ENCODE measurements around the gene MAP3K9.

Gene MAP3K9

GRCh38 chr14:70776197-70776596 lies 33.1 kb downstream of the MAP3K9 start:
- ATAC-seq (ENCODE audit: low read depth) (no peak), DNase-seq (ENCODE audit: low spot score) (no peak)
- Histone ChIP-seq H3K9me3 (ENCODE audit: severe bottlenecking) (no peaks in the 10 kb centered on the region), H3K36me3 (ENCODE audit: low read depth) (peaks cover 45% of the 10 kb centered on the region), H3K4me3 (ENCODE audit: severe bottlenecking) (no peak overlapping the region), H3K27me3 (ENCODE audit: insufficient read depth, poor library complexity, severe bottlenecking) (no peaks in the 10 kb centered on the region), H3K27ac (ENCODE audit: poor library complexity, severe bottlenecking) (peak overlapping the region; percentile 28), H3K4me1 (ENCODE audit: insufficient read depth, poor library complexity, severe bottlenecking) (peaks cover 60% of the 10 kb centered on the region)
- TF ChIP-seq, protein P1, sequence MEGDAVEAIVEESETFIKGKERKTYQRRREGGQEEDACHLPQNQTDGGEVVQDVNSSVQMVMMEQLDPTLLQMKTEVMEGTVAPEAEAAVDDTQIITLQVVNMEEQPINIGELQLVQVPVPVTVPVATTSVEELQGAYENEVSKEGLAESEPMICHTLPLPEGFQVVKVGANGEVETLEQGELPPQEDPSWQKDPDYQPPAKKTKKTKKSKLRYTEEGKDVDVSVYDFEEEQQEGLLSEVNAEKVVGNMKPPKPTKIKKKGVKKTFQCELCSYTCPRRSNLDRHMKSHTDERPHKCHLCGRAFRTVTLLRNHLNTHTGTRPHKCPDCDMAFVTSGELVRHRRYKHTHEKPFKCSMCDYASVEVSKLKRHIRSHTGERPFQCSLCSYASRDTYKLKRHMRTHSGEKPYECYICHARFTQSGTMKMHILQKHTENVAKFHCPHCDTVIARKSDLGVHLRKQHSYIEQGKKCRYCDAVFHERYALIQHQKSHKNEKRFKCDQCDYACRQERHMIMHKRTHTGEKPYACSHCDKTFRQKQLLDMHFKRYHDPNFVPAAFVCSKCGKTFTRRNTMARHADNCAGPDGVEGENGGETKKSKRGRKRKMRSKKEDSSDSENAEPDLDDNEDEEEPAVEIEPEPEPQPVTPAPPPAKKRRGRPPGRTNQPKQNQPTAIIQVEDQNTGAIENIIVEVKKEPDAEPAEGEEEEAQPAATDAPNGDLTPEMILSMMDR (IDR thresholded peaks at IDR 0.05; ENCODE audit: poor library complexity, severe bottlenecking) = no peak

GRCh38 chr14:70773182-70773862 lies 36.0 kb downstream of the MAP3K9 start:
- no peak for ATAC-seq (ENCODE audit: low read depth)
- Histone ChIP-seq H3K4me3 (ENCODE audit: severe bottlenecking) (no peak overlapping the region), H3K4me1 (ENCODE audit: insufficient read depth, poor library complexity, severe bottlenecking) (peaks cover 58% of the 10 kb centered on the region), H3K9me3 (ENCODE audit: severe bottlenecking) (no peaks in the 10 kb centered on the region), H3K27ac (ENCODE audit: poor library complexity, severe bottlenecking) (peak overlapping the region; percentile 89), H3K27me3 (ENCODE audit: insufficient read depth, poor library complexity, severe bottlenecking) (no peaks in the 10 kb centered on the region), H3K36me3 (ENCODE audit: low read depth) (peaks cover 39% of the 10 kb centered on the region)
- DNase-seq (ENCODE audit: low spot score) = no peak
- TF ChIP-seq, protein P1 (IDR thresholded peaks at IDR 0.05; ENCODE audit: poor library complexity, severe bottlenecking) = no peak

- Histone ChIP-seq H3K9me3 (ENCODE audit: severe bottlenecking) (no peaks in the 10 kb centered on the region), H3K4me3 (ENCODE audit: severe bottlenecking) (no peak overlapping the region), H3K4me1 (ENCODE audit: insufficient read depth, poor library complexity, severe bottlenecking) (peaks cover 47% of the 10 kb centered on the region), H3K27me3 (ENCODE audit: insufficient read depth, poor library complexity, severe bottlenecking) (no peaks in the 10 kb centered on the region), H3K27ac (ENCODE audit: poor library complexity, severe bottlenecking) (peak overlapping the region; percentile 89), H3K36me3 (ENCODE audit: low read depth) (peaks cover 44% of the 10 kb centered on the region)
- TF ChIP-seq, protein P1 (IDR thresholded peaks at IDR 0.05; ENCODE audit: poor library complexity, severe bottlenecking) = no peak
- ATAC-seq (ENCODE audit: low read depth) = no peak
- DNase-seq (ENCODE audit: low spot score) = no peak
Observed at GRCh38 chr14:70771781-70772212, 37.5 kb downstream of the MAP3K9 start.

DNA sequence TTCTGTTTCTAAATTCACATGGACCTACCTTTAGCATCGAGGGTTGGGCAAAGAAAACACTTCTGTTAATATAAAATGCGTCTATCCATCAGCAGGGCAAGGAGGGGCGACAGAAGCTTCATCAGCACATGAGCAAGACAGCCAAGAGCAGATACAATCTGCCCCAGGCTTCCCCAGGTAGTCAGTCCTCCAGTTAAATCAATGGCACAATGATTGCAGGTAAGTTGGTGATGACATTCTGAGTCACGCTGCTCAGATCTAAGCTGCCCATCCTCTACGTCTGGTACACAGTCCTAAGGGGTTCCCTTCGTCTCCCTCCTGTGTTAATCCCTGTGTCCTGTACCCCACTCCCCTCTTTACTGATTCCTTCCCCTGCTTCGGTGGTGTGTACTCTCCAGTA lies 38.8 kb downstream of the MAP3K9 start:
- Histone ChIP-seq H3K27ac (ENCODE audit: poor library complexity, severe bottlenecking) (peak overlapping the region; percentile 89), H3K4me3 (ENCODE audit: severe bottlenecking) (no peak overlapping the region), H3K9me3 (ENCODE audit: severe bottlenecking) (no peaks in the 10 kb centered on the region), H3K27me3 (ENCODE audit: insufficient read depth, poor library complexity, severe bottlenecking) (no peaks in the 10 kb centered on the region), H3K36me3 (ENCODE audit: low read depth) (peaks cover 48% of the 10 kb centered on the region), H3K4me1 (ENCODE audit: insufficient read depth, poor library complexity, severe bottlenecking) (peaks cover 44% of the 10 kb centered on the region)
- ATAC-seq (ENCODE audit: low read depth) = peak; percentile 99
- TF ChIP-seq, protein P1 (IDR thresholded peaks at IDR 0.05; ENCODE audit: poor library complexity, severe bottlenecking) = no peak
- DNase-seq (ENCODE audit: low spot score) = peak; percentile 90

- no peak overlapping the region for H3K27ac ChIP-seq (ENCODE audit: poor library complexity, severe bottlenecking)
- H3K9me3 ChIP-seq (ENCODE audit: severe bottlenecking) = no peaks in the 10 kb centered on the region
- peaks cover 27% of the 10 kb centered on the region for H3K4me1 ChIP-seq (ENCODE audit: insufficient read depth, poor library complexity, severe bottlenecking)
- ATAC-seq (ENCODE audit: low read depth) (no peak), DNase-seq (ENCODE audit: low spot score) (no peak)
- peaks cover 85% of the 10 kb centered on the region for H3K36me3 ChIP-seq (ENCODE audit: low read depth)
- H3K4me3 ChIP-seq (ENCODE audit: severe bottlenecking) = no peak overlapping the region
- TF ChIP-seq, protein P1 (IDR thresholded peaks at IDR 0.05; ENCODE audit: poor library complexity, severe bottlenecking) = no peak
- no peaks in the 10 kb centered on the region for H3K27me3 ChIP-seq (ENCODE audit: insufficient read depth, poor library complexity, severe bottlenecking)
Observed at GRCh38 chr14:70759398-70759797, 49.9 kb downstream of the MAP3K9 start.
